ENCODE data around the gene RHOT2.

The RHOT2 gene

DNA sequence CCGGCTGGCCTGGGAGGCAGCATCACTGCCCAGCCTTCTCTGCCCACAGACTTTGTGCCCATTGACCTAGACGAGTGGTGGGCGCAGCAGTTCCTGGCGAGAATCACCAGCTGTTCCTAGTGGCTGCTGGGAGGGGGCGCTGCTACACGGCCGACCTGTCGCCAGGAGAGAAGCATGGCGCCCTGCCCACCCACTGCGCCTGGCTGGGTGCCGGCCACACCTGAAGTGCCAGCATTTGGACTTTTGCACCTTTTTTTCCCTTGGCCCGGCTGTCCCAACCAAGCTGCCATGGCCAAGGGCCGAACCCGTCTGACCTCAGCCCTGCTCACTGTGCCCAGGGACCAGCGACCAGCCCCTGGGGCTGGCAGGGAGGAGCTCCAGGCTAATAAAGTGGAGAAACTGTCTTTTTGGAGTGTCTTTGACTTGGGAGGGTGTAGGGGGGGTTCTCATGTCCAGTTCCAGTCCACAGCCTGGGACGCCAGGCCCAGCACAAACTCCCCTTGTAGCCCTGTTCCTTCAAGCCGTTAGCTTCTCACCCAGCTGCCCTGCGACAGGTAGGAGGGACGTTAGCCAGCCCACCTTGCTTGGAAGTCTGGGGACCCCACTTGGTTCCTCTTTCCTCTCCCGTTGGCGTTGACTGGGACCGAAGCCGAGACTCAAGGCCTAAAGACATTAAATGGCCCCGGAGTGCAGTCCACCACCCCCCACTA lies 19.7 kb upstream of the RHOT2 start:
- DNase-seq: no peak

DNA sequence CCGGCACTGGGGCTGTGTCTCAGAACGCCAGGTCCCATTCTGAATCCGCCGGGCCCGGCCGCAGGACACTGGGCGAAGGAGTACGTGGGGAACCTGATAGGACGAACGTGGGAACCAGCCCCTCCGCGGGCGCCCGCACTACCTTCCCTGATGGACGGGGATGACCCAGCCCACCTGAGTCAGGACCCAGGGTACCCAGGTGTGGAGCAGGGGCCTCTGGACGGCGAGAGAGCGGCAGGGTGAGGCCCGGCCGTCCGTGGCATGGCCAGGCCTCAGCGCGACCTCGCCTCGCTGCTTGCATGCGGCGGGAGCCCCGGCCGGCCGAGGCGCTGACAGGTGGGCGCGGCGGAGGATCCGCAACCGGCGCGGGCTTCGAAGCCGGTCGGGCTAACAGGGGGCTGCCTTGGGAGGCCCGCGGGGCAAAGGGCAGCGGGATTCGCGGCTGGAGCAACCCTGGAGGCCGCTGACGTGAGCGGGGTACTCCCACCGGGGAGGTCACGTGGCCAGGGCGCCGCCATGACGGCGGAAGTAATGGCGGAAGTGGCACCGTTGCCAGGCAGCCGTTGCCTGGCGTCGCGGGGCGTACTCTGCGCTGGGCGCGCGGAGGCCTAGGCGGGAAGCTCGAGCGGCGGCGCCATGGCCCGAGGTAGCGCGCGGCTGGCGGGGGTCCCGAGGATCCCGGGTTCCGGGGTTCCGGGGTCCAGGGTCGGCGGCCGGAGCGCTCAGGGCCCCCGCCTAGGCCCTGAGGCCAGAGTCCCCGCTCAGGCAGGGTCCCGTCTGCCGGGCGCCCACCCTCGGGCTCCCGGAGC lies 18.9 kb upstream of the RHOT2 start, which contains the start of gene WDR90:
WDR90 (plus strand) TSS at position 585 of the 809 bp plus-strand sequence; CDS start at position 637, 52 bp downstream.
- peak; percentile 91 for DNase-seq

DNA sequence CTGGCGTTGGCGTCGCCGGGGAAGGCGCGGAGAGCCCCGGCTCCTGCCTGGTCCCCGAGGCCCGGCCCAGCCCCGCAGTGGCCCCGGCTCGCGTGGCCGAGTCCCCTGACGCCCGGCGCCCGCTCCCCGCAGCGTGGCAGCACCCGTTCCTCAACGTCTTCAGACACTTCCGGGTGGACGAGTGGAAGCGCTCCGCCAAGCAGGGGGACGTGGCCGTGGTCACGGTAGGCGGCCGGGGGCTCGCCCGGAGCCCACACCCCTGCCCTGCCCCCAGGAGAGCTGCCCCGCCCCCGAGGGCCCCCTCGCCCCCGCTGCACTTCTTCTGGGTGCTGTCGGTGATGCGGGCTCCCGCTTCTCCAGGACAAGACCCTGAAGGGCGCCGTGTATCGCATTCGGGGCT lies 18.3 kb upstream of the RHOT2 start:
- DNase-seq: no peak

DNA sequence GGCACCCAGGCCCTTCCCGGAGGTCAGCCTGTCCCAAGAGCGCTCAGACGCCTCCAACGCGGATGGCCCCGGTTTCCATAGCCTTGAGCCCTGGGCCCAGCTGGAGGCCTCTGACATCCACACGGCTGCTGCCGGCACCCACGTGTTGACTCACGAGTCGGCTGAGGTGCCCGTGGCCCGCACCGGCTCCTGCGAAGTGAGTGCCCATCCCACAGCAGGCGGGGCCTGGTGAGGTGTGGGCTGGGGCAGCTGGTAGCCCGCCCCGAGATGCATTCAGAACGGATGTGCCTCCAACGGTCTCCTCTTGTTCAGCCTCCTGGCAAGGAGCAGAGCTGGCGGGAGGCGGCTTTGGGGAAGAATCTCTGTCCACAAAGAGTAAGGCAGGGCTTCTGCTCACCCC lies 16.1 kb upstream of the RHOT2 start:
- DNase-seq: no peak

DNA sequence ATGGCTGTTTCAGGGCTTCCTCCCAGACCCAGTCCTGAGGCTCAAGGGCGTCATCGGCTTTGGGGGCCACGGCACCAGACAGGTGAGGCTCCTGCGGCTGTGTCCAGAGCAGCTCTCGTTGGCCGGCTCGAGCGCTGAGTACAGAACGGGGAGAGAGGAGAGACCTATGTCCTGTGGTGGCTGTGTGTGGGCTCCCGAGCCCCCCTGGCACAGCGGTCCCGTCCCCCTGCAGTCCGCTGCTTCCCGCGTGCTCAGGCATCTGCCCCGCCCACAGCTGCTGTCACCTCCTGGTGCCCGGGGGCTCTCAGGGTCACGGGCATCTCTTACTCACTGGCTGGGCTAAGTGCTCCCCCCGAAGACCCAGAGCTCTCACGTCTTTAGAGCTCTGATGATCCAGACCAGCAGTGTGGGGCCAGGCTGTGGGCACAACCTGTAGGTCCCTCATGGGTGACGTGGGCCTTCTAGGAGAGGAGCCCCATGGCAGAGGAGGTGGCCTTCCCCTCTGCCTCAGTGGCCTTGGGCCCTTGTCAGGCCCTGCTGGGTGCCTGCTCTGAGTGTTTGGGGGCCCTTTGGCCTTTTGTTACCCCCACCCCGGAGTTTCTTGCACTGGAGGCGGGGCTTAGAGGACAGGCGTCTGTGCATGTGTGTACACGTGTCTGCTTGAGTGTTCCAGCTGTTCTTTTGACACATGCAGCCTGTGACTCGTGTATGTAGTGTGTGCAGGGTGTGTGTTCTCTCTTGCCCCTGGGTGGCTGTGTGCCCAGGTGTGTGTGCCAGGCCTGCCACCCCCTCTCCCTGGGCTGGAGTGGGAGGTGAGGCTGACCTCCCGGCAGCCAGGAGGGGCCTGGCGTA lies 15.3 kb upstream of the RHOT2 start:
- DNase-seq: no peak

DNA sequence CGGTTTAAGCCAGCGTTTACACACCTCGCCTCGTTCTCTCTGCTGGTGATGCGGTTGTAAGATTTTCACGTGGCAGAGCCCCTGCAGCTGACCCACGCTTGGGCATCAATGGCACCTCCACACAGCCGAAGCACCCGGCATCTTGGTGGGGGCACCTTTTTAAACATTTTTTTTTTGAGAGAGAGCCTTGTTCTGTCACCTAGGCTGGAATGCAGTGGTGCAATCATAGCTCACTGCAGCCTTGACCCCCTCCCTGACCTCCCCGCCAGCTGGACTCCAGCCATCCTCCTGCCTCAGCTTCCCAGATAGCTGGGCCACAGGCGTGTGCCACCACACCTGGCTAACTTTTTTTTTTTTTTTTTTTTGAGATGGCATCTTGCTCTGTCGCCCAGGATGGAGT lies 13.9 kb upstream of the RHOT2 start:
- no peak for DNase-seq

DNA sequence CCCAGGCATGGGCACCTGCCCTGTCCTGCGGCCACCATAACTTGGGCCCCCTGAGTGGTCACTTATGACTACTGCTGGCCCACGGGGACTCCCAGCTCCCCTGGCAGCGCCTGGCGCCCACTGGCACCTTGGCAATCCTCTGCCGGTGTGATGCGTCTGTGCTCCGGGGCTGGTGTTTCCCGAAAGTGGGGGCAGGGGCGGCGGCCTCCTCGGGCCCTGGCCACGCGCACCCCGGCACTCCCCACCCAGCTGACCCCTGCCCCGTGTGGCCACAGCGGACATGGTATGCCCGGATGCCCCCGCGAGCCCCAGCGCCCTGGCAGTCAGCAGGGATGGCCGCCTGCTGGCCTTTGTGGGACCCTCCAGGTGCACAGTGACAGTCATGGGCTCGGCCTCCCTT lies 10.4 kb upstream of the RHOT2 start:
- no peak for DNase-seq

DNA sequence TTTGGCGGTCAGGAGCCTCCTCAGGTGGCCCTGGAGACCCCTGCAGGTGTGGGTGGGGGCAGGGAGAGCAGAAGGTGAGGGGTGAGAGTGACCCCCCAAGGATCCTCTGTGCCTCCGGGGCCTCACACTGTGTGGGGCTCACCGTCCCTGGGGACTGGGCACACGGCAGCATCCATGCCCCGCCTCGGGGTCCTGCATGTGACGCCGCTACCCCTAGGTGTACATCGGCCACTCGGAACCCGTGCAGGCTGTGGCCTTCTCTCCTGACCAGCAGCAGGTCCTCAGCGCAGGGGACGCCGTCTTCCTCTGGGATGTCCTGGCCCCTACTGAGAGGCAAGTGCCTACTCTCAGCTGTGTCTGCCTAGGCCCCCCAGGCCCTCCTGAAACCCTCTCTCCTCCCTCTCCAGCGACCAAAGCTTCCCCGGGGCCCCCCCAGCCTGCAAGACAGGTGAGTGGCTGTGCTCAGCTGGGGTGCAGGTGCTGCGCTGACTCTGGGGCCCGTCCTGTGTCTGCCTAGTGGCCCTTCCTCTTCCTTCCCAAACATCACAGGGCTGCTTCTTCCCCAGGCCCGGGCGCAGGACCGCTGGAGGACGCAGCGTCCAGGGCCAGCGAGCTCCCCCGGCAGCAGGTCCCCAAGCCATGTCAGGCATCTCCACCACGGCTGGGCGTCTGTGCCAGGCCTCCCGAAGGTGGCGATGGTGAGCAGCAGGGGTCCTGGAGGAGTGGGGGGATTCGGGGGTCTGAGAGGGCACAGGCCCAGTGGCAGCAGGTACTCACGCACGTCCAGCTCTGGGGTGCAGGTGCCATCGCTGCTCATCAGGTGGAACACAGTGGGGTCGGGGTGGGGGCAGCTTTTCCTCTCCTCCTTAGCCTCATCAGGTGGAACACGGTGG lies 9.0 kb upstream of the RHOT2 start:
- no peak for DNase-seq

DNA sequence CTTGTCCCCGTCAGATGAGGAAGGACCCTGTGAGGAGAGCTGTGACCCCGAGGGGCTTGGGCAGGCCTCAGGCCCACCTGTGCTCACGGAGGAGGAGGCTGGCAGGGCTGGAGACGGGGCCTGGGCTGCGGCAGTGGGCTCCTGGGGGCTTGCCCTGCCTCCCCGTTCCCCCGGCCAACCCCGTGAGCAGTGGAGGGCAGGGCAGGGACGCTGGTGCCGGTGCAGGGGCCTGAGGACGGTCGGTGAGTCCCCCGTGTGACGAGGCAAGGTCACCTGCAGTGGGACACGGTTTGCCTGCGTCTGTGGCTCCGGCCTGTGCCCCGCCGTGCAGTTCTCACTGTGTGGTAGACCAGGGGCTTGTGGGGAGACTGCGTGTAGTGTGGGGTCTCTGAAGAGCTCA lies 8.3 kb upstream of the RHOT2 start:
- DNase-seq: no peak

DNA sequence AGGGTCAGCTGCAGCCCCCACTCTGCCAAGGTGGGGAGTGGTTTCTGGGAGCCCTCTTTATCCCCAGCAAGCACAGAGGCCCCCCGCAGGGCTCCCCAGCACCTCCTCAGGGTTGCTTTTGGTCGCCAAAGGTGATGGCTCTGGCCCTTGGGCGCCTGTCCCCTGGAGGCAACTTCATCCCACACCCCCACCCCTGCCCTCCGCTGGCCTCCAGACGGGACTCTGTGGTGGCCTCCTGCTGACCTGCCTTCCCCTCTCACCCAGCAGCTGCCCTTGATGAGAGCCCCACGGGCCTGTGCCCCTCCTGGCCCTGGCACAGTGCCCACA lies 7.8 kb upstream of the RHOT2 start:
- no peak for DNase-seq

DNA sequence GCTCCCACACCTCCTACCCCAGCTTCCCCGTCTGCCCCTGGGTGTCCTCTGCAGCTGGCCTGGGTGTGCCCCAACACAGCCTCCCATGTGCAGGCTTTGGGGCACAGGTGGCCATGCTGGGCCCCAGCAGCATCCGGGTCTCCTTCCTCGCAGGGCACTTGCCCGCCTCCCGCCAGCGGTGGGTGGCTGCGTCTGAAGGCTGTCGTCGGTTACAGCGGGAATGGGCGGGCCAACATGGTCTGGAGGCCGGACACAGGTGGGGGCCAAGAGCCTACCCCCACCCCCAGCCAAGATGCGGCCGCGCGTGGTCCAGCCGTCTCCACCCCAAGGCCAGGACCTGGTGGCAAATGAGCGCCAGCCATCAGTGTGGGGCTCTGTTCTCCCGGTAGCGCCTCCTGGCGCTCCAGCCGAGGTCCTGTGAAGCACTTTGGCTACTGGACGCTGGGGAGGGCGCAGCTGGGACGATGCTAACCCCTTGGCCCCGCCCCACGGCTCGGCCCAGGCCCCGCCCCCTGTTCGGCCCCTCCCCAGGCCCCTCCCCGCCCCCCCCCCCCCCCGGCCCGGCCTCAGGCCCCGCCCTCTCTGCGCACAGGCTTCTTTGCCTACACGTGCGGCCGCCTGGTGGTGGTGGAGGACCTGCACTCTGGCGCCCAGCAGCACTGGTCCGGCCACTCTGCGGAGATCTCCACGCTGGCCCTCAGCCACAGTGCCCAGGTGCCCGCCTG lies 7.3 kb upstream of the RHOT2 start:
- DNase-seq: peak; percentile 41

DNA sequence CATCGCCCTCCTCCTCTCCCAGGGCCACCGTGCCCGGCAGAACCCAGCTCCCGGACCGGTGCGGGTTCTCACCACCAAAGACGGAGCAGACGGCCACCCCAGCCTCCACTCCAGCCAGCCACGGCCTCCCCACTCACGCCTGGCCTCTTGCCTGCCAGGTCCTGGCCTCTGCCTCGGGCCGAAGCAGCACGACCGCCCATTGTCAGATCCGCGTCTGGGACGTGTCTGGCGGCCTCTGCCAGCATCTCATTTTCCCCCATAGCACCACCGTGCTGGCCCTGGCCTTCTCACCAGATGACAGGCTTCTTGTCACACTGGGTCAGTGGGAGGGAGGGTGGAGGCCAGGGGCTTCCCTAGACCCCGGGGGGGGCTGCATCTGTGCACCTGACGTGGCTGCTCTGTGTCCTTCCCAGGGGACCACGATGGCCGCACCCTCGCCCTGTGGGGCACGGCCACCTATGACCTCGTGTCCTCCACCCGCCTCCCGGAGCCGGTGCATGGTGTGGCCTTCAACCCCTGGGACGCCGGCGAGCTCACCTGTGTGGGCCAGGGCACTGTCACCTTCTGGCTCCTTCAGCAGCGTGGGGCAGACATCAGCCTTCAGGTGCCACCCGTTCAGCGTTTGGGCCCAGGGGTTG lies 6.6 kb upstream of the RHOT2 start:
- DNase-seq: no peak

DNA sequence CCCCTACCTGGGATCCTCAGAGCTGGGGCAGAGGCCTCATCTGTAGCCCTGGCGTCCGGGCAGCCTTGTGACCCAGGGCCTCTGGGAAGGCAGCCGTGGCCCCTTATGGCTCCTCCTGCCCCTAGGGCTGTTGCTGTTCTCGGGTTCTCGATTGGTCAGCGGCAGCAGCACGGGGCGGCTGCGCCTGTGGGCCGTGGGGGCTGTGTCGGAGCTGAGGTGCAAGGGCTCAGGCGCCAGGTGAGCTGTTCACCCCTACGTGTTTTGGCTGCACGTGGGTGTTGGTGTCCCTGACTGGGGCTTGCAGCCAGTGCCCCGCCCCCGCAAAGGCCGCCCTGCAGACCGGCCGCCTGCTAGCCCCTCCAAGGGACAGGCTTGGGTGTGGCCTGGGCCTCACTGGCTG lies 5.8 kb upstream of the RHOT2 start:
- DNase-seq: no peak

DNA sequence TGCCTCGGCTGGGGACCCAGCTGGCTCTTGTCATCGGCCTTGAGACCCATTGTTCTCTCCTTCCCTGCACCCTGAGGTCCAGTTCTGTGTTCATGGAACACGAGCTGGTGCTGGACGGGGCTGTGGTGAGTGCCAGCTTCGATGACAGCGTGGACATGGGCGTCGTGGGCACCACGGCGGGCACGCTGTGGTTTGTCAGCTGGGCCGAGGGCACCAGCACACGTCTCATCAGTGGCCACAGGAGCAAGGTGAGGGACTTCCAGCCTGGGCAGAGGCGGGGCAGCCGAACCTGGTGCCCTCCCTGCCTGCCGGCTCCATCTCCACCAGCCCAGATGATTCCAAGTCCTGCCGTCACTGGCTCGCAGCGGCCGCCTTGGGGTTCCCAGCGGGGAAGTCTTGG lies 5.3 kb upstream of the RHOT2 start:
- DNase-seq: no peak

DNA sequence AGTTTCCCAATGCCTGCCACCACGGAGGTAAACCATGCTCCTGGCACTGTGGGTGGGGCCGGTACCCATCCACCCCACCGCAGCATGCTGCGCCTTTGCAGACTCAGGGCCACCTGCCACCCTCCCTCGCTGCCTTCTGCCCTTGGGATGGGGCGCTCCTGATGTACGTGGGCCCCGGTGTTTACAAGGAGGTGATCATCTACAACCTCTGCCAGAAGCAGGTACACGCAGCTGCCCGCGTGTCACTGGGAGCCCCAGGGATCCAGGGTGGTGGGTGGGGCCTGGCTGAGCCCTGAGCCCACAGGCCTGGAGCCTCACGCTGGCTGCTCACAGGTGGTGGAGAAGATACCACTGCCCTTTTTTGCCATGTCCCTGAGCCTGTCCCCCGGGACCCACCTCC lies 1.4 kb upstream of the RHOT2 start:
- DNase-seq: no peak

DNA sequence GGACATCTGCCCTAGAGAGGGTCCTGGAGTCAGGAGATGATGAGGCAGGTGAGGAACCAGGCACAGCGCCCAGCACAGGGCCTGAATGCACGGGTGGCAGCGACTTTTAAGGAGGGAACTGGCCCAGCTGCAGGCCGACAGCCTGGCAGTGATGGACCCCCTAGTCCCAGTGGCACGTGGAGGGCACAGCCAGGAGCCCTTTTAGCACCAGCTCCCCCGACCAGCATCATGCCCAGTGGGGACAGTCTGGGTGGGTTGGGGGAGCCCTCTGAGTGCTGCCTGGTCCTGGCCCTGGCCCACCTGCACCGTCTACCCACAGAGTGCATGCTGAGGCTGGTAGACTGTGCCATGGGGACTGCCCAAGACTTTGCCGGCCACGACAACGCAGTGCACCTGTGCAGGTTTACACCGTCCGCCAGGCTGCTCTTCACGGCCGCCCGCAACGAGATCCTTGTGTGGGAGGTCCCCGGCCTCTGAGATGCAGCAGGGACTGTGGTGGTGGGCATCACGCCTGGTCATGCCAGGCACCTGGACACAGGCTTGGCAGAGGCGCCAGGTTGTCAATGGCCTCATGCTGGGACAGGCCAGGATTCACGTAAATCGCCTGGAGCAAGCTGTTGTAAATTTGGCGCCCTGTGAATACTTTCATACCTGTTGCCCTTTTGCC lies 686 bp upstream of the RHOT2 start:
- no peak for DNase-seq

DNA sequence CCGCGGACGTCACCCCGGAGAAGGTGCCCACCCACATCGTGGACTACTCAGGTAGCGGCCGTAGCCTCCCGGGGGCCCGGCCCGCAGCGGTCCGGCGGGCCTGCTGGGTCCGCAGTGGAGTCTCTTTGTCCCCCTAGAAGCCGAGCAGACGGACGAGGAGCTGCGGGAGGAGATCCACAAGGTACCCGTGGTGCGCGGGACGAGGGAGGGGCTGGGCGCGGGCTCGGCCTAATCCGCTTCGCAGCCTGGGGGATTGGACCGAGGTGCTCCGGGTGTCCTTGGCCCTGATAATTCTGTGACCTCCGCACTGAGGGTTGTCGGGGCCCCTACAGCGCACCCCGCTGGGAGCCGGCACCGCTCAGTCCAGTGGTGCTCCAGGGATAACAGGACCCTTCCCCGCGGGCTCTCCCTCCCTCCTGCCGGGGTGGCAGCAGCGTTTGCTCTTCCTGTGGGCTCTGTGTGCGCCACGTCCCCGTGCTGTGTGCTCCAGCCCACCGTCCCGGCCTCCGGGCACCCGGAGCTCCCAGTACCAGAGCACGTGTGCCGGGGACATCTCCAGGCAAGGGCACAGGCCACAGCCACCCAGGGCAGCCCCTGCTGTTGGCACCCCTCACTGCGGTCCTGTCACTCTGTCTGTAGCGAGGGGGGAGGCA lies 713 bp downstream of the RHOT2 start:
- DNase-seq: no peak

DNA sequence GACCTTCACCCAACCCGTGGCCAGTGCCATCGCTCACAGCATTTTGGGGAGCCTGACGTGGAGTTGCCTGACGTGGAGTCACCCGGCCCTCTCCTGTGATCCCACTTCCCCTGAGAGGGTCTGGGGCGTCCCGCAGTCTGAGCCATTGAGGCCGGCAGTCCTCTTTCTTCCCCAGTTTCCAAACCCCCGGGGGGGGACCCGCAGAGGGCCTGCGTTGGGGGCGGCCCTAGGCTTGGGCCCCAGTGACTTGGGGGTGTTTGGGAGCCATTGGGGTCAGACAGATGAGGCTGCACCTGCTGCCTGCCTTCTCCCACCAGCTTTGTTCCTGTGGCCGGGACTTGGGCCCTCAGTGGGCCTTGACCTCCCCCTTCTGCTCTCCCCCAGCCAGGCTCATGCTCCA lies 1.7 kb downstream of the RHOT2 start:
- DNase-seq: no peak

DNA sequence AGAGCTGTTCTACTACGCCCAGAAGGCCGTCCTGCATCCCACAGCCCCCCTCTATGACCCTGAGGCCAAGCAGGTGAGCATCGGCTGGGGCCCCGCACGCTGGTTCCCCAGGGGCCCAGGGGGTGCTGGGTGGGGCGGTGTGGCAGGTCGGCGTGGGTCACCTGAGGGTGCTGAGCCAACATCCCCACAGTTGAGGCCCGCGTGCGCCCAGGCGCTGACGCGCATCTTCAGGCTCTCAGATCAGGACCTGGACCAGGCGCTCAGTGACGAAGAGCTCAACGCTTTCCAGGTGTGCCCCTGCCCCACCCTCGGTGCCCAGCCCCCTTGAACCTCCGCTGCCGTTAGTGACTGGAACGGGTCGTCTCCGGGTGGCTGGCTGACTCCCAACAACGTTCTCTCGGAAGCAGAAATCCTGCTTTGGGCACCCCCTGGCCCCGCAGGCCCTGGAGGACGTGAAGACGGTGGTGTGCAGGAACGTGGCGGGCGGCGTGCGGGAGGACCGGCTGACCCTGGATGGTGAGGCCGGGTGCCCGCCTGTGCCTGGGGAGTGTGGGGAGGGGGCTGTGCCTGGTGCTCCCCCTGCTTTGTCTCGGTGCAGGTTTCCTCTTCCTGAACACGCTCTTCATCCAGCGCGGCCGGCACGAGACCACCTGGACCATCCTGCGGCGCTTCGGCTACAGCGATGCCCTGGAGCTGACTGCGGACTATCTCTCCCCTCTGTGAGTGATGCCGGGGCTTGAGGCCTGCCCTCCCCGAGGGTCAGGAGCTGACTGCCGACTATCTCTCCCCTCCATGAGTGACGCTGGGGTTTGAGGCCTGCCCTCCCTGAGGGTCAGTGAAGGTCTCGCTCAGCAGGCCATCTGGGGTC lies 2.8 kb downstream of the RHOT2 start:
- no peak for DNase-seq

All from activated T-cell treated with anti-CD3 and anti-CD28 coated beads for 4 hours (primary cell).